Endodermal cell (in vitro differentiated cells): Measurements from ENCODE around the gene CETP. TPM values are rescaled to one million over a fixed set of nuclear protein-coding genes. Genes with fewer than 3 reads are reported as not detected.

ENCODE experiments used
- DNase-seq: peaks from one replicate; pipeline ENCODE4 v3.0.0-alpha.2; 2017
- H3K27ac ChIP-seq: 2 replicates; pipeline ENCODE4 v1.5.1; 2013; ENCODE audit warnings: mild to moderate bottlenecking, low read depth, low read length, moderate library complexity
- H3K27me3 ChIP-seq: 2 replicates; pipeline ENCODE4 v1.6.1; 2013; ENCODE audit warnings: mild to moderate bottlenecking, low read length, moderate library complexity; ENCODE audit not compliant: insufficient read depth, control insufficient read depth, poor library complexity, severe bottlenecking
- H3K36me3 ChIP-seq: 2 replicates; pipeline ENCODE4 v1.7.0; 2013; ENCODE audit warnings: mild to moderate bottlenecking, low read length, moderate library complexity; ENCODE audit not compliant: control insufficient read depth, insufficient read depth
- H3K4me1 ChIP-seq: one replicate; pipeline ENCODE4 v1.7.0; 2013; ENCODE audit warnings: low read length; ENCODE audit not compliant: control insufficient read depth, insufficient read depth
- H3K4me3 ChIP-seq: 2 replicates; pipeline ENCODE4 v1.5.1; 2013; ENCODE audit warnings: mild to moderate bottlenecking, low read length, moderate library complexity
- H3K9ac ChIP-seq: 2 replicates; pipeline ENCODE4 v1.6.1; 2013; ENCODE audit warnings: mild to moderate bottlenecking, low read length, moderate library complexity; ENCODE audit not compliant: poor library complexity, severe bottlenecking; ENCODE audit errors: extremely low read depth
- H3K9me3 ChIP-seq: 2 replicates; pipeline ENCODE4 v1.6.1; 2013; ENCODE audit warnings: mild to moderate bottlenecking, low read length, moderate library complexity; ENCODE audit not compliant: control insufficient read depth
- H3K27ac Mint-ChIP-seq: 2 replicates; pipeline ENCODE4 v1.8.0; 2020; ENCODE audit warnings: mixed read lengths
- H3K27me3 Mint-ChIP-seq: 2 replicates; pipeline ENCODE4 v1.8.0; 2021; ENCODE audit warnings: mild to moderate bottlenecking, mixed read lengths; ENCODE audit not compliant: insufficient read depth
- H3K36me3 Mint-ChIP-seq: 2 replicates; pipeline ENCODE4 v1.8.0; 2020; ENCODE audit warnings: low read depth, mixed read lengths
- H3K4me1 Mint-ChIP-seq: 2 replicates; pipeline ENCODE4 v1.8.0; 2020; ENCODE audit warnings: mixed read lengths
- H3K4me3 Mint-ChIP-seq: 2 replicates; pipeline ENCODE4 v1.8.0; 2020; ENCODE audit warnings: mild to moderate bottlenecking, moderate library complexity, mixed read lengths
- H3K9me3 Mint-ChIP-seq: 2 replicates; pipeline ENCODE4 v1.8.0; 2020; ENCODE audit warnings: mild to moderate bottlenecking, mixed read lengths
- WGBS, 2 experiments: methylation state at CpG; one replicate each; pipeline versions ENCODE4 v1.1.5 to v1.1.7; 2013; ENCODE audit warnings: missing lambda C conversion rate in 2 of 2, mixed read lengths in 1 of 2; ENCODE audit not compliant: insufficient coverage in 1 of 2, insufficient read length in 1 of 2; 5-methylcytosine and 5-hydroxymethylcytosine counted together
- total RNA-seq, 2 donors: library from RNA; stranded (reverse); fragmentation: NEBNext Ultra II Directional in 1 of 2; extraction: Animal tissue kit (Norgen Biotek cat#: 25700) in 1 of 2; gene quantifications; 2 replicates in 1 of 2; 3 replicates in 1 of 2; pipeline ENCODE4 v1.2.1, GENCODE V29; 2021
- TF ChIP-seq, protein P1 (sequence below): fragments of 200-600 bp; sonication (generic); conservative IDR thresholded peaks from 2 replicates; pipeline ENCODE4 v1.5.0; 2021; ENCODE audit warnings: antibody characterized with exemption, mild to moderate bottlenecking

The CETP gene
- total RNA-seq, 2 donors from 2014 or later = not detected

GRCh38 chr16:56931271-56931891, 30.4 kb upstream of the CETP start:
- Histone ChIP-seq H3K27ac (peak overlapping the region; percentile 93), H3K9ac (peak overlapping the region; percentile 94), H3K36me3 (peaks cover 28% of the 10 kb centered on the region), H3K27me3 (no peaks in the 10 kb centered on the region), H3K4me3 (peak overlapping the region; percentile 91), H3K4me1 (no peaks in the 10 kb centered on the region), H3K9me3 (no peaks in the 10 kb centered on the region)
- no peaks in the 10 kb centered on the region for H3K9me3 Mint-ChIP-seq
- 55 to 69% methylated on average over 12 to 24 of the region's 25 CpGs for WGBS, 2 experiments
- H3K4me3 Mint-ChIP-seq = peak overlapping the region; percentile 95
- no peak for DNase-seq
- TF ChIP-seq, protein P1, sequence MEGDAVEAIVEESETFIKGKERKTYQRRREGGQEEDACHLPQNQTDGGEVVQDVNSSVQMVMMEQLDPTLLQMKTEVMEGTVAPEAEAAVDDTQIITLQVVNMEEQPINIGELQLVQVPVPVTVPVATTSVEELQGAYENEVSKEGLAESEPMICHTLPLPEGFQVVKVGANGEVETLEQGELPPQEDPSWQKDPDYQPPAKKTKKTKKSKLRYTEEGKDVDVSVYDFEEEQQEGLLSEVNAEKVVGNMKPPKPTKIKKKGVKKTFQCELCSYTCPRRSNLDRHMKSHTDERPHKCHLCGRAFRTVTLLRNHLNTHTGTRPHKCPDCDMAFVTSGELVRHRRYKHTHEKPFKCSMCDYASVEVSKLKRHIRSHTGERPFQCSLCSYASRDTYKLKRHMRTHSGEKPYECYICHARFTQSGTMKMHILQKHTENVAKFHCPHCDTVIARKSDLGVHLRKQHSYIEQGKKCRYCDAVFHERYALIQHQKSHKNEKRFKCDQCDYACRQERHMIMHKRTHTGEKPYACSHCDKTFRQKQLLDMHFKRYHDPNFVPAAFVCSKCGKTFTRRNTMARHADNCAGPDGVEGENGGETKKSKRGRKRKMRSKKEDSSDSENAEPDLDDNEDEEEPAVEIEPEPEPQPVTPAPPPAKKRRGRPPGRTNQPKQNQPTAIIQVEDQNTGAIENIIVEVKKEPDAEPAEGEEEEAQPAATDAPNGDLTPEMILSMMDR = no peak
- H3K4me1 Mint-ChIP-seq = peaks cover 25% of the 10 kb centered on the region
- H3K36me3 Mint-ChIP-seq = peaks cover 13% of the 10 kb centered on the region
- no peaks in the 10 kb centered on the region for H3K27me3 Mint-ChIP-seq
- peak overlapping the region; percentile 96 for H3K27ac Mint-ChIP-seq

- Histone ChIP-seq H3K9ac (peak within 1 kb of the TSS; percentile 94), H3K4me1 (no peaks in the 10 kb centered on the region), H3K4me3 (peak within 1 kb of the TSS; percentile 91), H3K27me3 (no peaks in the 10 kb centered on the region), H3K36me3 (peaks cover 35% of the 10 kb centered on the region), H3K9me3 (no peaks in the 10 kb centered on the region), H3K27ac (peak within 1 kb of the TSS; percentile 93)
- Mint-ChIP-seq H3K36me3 (peaks cover 21% of the 10 kb centered on the region), H3K4me1 (peaks cover 25% of the 10 kb centered on the region), H3K27me3 (no peaks in the 10 kb centered on the region), H3K4me3 (peak within 1 kb of the TSS; percentile 95), H3K27ac (peak within 1 kb of the TSS; percentile 96), H3K9me3 (no peaks in the 10 kb centered on the region)
- WGBS, 2 experiments = 0% methylated on average over 28 to 83 of the region's 83 CpGs
- DNase-seq = peak; percentile 99
- TF ChIP-seq, protein P1 = peak; percentile 51
These were observed 29.6 kb upstream of the CETP start, which contains the start of gene HERPUD1 for GRCh38 chr16:56931892-56932720. TSS of gene HERPUD1 (plus strand) at chr16:56932142. CDS start at chr16:56932245, 103 bp downstream.

DNA sequence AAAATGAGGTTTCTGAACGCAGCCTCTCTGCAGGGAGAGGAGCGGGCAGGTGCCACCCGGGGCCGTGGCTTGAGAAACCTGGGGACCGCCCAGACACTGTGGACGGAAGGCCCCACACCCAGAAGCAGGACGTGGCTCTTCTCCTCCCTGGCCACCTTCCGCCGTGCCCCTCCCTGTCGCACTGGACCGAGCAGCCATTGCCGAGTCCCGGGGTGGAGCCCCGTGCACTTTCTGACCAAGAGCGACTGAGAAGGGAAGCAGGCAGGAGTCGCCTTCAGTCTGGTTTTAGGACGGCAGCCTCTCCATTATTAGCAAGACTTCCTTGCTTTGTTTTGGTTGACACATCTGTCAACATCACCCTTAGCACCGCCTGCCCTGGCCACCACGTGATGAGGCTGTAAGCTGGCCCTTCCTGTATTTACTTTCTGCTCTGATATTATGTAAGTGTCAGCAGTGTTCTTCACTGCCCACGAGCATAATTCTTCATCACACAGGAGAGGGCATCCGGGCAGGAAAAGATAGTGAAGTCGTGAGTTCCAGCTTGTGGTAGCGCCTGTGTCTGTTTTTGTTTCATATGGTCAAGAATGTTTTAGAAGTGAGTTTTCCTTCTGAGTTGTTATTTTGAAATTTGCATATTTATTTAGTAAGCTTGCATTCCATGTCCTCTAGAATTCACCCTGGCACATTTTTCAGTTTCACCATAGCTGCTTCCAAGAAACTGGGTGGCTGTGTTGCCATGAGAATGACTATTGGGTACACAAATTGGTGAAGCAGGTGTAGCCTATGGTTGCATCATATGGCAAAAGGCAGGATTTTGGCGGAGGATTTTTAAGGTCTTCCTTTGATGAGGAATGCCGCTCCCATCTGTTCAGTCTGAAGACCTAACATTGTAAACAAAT, 28.8 kb upstream of the CETP start:
- Mint-ChIP-seq H3K36me3 (peaks cover 29% of the 10 kb centered on the region), H3K4me3 (peak overlapping the region; percentile 95)
- TF ChIP-seq, protein P1 = no peak

More for the DNA sequence above, 28.8 kb upstream of the CETP start:
- Mint-ChIP-seq H3K9me3 (no peaks in the 10 kb centered on the region), H3K27ac (peak overlapping the region; percentile 96), H3K27me3 (no peaks in the 10 kb centered on the region), H3K4me1 (peaks cover 25% of the 10 kb centered on the region)
- H3K9me3 ChIP-seq = no peaks in the 10 kb centered on the region
- no peaks in the 10 kb centered on the region for H3K27me3 ChIP-seq
- peak; percentile 71 for DNase-seq
- H3K36me3 ChIP-seq = peaks cover 44% of the 10 kb centered on the region
- peak overlapping the region; percentile 94 for H3K9ac ChIP-seq
- H3K27ac ChIP-seq = peak overlapping the region; percentile 87
- H3K4me1 ChIP-seq = no peaks in the 10 kb centered on the region
- WGBS, 2 experiments = 8% methylated on average over 8 to 25 of the region's 25 CpGs
- peak overlapping the region; percentile 91 for H3K4me3 ChIP-seq
